Calu3 (cell line): Measurements from ENCODE around the gene MRPL28. TPM values are rescaled to one million over a fixed set of nuclear protein-coding genes. Genes with fewer than 3 reads are reported as not detected.

Source experiments
- BruUV-seq: library from RNA; stranded (reverse); fragments of 400-500 nt; replicated peaks from 2 replicates; lab custom pipeline; 2021; lab: Mats Ljungman, UMichigan
- CTCF ChIA-PET: fragments of 300-600 bp; sonication (Branson Sonifier 250); formaldehyde crosslinking; loops from one replicate; lab custom pipeline; 2022; ENCODE audit warnings: antibody characterized with exemption; lab: Charles Lee
- DNase-seq: peaks from one replicate; pipeline ENCODE4 v3.0.0; 2022
- H3K27ac Mint-ChIP-seq: one replicate; pipeline ENCODE4 v1.8.0; 2022; ENCODE audit warnings: mixed read lengths; ENCODE audit not compliant: unreplicated experiment
- H3K27me3 Mint-ChIP-seq: one replicate; pipeline ENCODE4 v1.8.0; 2022; ENCODE audit warnings: mixed read lengths; ENCODE audit not compliant: unreplicated experiment
- H3K36me3 Mint-ChIP-seq: one replicate; pipeline ENCODE4 v1.8.0; 2022; ENCODE audit warnings: mild to moderate bottlenecking, moderate library complexity, mixed read lengths; ENCODE audit not compliant: insufficient read depth, unreplicated experiment
- H3K4me1 Mint-ChIP-seq: one replicate; pipeline ENCODE4 v1.8.0; 2022; ENCODE audit warnings: mild to moderate bottlenecking, low read depth, mixed read lengths; ENCODE audit not compliant: unreplicated experiment
- H3K4me3 Mint-ChIP-seq: one replicate; pipeline ENCODE4 v1.8.0; 2022; ENCODE audit warnings: mild to moderate bottlenecking, low read depth, moderate library complexity, mixed read lengths; ENCODE audit not compliant: unreplicated experiment
- H3K9me3 Mint-ChIP-seq: one replicate; pipeline ENCODE4 v1.8.0; 2022; ENCODE audit warnings: low read depth, mixed read lengths; ENCODE audit not compliant: unreplicated experiment
- intact Hi-C: fragments of 100-400 bp; cut with micrococcal nuclease; formaldehyde crosslinking; loops from one replicate; pipeline ENCODE4 v1.10.0; 2022; ENCODE audit not compliant: unreplicated experiment
- total RNA-seq: library from RNA; stranded (reverse); gene quantifications from 2 replicates; pipeline ENCODE4 v1.2.3, GENCODE V29; 2022
- TF ChIP-seq, protein P1 (sequence below): fragments of 200-600 bp; IDR thresholded peaks from one replicate; pipeline ENCODE4 v1.8.0; 2022; ENCODE audit warnings: antibody characterized with exemption; ENCODE audit not compliant: unreplicated experiment

MRPL28 gene
- total RNA-seq, 1 experiment from 2014 or later = 115 TPM

DNA sequence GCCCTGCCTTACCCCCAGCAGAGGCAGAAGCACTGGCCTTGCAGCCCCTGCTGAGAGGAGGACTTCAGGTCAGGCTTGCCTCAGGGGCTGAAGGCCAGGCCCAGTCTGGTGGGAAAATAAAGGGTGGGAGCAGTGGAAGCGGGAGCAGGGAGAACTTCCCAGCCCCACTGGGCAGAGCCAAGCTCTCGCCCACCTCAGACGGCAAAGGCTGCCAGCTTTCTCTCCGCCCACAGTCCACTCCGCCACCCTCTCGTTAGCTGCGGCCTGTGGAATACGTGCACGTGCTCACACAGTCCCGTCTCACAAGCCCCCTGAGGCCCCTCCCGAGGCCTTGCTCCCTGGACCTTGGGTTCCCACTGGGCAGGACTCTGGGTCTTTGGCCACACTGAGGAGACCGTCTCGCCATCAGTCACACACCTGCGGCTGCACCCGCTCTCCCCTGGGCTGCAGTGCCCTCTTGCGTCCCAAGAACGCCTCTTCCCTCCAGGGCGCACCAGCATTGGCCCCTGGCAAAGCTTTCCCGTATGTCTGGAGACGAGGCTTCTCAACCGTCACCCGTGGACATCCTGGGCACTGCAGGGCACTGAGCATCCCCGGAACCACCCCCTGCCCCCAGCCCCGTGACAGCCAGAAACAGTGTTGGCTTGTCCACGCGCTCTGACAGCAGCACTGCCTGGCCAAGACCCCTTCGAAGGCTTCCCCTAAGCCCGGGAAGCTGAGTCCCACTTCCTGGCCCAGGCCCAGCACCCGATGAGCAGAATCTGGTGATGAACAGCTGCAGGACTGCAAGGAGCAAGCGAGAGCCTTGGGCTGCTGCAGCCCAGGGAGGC is 8.3 kb downstream of the MRPL28 start:
- H3K4me1 Mint-ChIP-seq = no peaks in the 10 kb centered on the region
- no peaks in the 10 kb centered on the region for H3K9me3 Mint-ChIP-seq
- H3K36me3 Mint-ChIP-seq = peaks cover 18% of the 10 kb centered on the region
- TF ChIP-seq, protein P1, sequence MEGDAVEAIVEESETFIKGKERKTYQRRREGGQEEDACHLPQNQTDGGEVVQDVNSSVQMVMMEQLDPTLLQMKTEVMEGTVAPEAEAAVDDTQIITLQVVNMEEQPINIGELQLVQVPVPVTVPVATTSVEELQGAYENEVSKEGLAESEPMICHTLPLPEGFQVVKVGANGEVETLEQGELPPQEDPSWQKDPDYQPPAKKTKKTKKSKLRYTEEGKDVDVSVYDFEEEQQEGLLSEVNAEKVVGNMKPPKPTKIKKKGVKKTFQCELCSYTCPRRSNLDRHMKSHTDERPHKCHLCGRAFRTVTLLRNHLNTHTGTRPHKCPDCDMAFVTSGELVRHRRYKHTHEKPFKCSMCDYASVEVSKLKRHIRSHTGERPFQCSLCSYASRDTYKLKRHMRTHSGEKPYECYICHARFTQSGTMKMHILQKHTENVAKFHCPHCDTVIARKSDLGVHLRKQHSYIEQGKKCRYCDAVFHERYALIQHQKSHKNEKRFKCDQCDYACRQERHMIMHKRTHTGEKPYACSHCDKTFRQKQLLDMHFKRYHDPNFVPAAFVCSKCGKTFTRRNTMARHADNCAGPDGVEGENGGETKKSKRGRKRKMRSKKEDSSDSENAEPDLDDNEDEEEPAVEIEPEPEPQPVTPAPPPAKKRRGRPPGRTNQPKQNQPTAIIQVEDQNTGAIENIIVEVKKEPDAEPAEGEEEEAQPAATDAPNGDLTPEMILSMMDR = peak; percentile 89
- H3K27me3 Mint-ChIP-seq = peaks cover 20% of the 10 kb centered on the region
- intact Hi-C loops = loop anchor here (1.0 kb wide), 1 partner anchor 255 kb away; no protein-coding TSS in a partner anchor
- H3K27ac Mint-ChIP-seq = no peak overlapping the region
- peak overlapping the region; percentile 10 for H3K4me3 Mint-ChIP-seq
- no TSS peak for BruUV-seq
- CTCF ChIA-PET = interaction anchor here (0.6 to 2.0 kb wide), 17 partner anchors 8 to 313 kb away, joined by 3 to 32 read pairs (median 4); partner anchors contain the start of genes AXIN1, FAM234A, MRPL28 and POLR3K
- DNase-seq = peak; percentile 91

DNA sequence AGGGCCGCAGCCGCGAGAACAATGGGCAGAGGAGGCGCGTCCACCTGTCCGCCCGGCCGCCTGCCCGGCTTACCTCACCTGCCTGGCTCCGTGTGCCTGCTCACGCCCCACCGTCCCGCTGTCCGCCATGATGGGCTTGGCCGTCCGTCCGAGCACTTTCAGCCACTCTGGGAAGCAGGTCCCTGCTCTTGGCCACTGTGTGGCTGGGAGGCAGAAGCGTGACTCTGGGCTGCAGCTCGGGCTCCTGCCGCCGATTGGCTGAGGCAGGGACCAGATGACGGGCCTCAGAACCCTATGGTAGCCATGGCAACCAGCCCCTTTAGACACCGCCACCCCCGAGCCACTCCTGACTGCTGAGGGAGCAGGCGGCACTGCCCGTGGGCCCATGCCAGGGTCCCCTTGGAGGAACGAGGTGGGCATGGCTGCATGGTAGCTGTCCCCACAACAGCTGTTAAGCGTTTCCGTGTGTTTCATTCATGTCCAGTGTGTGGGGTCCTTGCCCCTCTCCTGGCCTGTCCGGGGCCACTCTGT is 8.9 kb downstream of the MRPL28 start:
- no TSS peak for BruUV-seq
- Mint-ChIP-seq H3K27ac (no peak overlapping the region), H3K4me3 (no peak overlapping the region), H3K27me3 (peaks cover 20% of the 10 kb centered on the region), H3K9me3 (no peaks in the 10 kb centered on the region), H3K4me1 (no peaks in the 10 kb centered on the region), H3K36me3 (peaks cover 14% of the 10 kb centered on the region)
- intact Hi-C loops = no loop called here
- CTCF ChIA-PET = interaction anchor here (0.6 to 2.0 kb wide), 11 partner anchors 9 to 308 kb away, joined by 3 to 32 read pairs (median 6); partner anchors contain the start of genes AXIN1, FAM234A, POLR3K and SNRNP25
- TF ChIP-seq, protein P1 = no peak
- no peak for DNase-seq

DNA sequence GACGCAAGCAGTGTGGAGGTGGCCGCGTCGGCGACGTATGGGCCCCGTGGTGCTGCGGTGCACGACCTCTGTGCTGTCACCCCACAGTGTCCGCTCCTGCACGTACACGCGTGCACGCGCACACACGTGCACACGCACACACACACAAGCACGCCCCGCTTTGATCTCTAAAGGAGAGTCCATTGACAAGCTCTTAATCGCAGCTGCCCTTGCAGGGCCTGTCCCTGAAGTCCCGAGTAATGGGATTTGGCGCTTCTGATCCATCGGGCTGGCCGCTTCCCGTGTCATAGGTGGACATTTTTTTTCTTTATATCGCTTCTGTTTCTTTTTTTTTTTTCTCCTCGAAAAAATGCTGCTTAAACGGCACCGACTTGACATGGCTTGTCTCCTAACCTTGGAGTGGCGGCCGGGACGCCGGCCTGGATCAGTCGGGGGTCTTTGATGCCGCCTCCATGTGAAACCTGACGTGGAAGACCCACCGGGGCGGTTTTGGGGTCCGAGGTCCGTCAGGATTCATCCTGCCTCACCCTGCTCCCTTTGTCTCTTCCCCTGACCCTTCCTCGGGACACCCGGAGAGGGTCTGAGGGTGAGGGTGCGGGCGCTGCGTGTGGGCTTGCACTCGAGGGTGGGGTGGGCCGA is 9.5 kb downstream of the MRPL28 start:
- no TSS peak for BruUV-seq
- Mint-ChIP-seq H3K4me3 (no peak overlapping the region), H3K4me1 (no peaks in the 10 kb centered on the region), H3K9me3 (no peaks in the 10 kb centered on the region), H3K27me3 (peaks cover 20% of the 10 kb centered on the region), H3K27ac (no peak overlapping the region), H3K36me3 (peaks cover 14% of the 10 kb centered on the region)
- CTCF ChIA-PET = interaction anchor here (0.7 to 2.0 kb wide), 2 partner anchors 185 to 254 kb away, joined by 6 to 11 read pairs; no protein-coding TSS in a partner anchor
- TF ChIP-seq, protein P1 = no peak
- DNase-seq = no peak
- intact Hi-C loops = no loop called here
